Thyroid gland (tissue), 4 donors: ENCODE data around the gene WDR26. TPM values are rescaled to one million over a fixed set of nuclear protein-coding genes. Genes with fewer than 3 reads are reported as not detected.
"Not testable (repeated sequence)": the region's sequence is repeated elsewhere in the genome, so short reads cannot be mapped to it uniquely, and the experiment has no call there.

ENCODE experiments used
- DNase-seq, 2 donors: peaks; one replicate each; pipeline ENCODE4 v3.0.0-alpha.2; 2019
- H3K27ac ChIP-seq, 3 donors: fragments of 200-600 bp; sonication (generic); 1 replicate in 2 of 3; 2 replicates in 1 of 3; pipeline ENCODE4 v1.5.1; 2016 to 2019; ENCODE audit warnings: mild to moderate bottlenecking in 1 of 3, moderate library complexity in 1 of 3
- H3K27me3 ChIP-seq: fragments of 200-600 bp; sonication (generic); one replicate; pipeline ENCODE4 v1.5.1; 2019
- H3K36me3 ChIP-seq, 2 donors: fragments of 200-600 bp; sonication (generic); one replicate each; pipeline ENCODE4 v1.5.1; 2016 to 2019
- H3K4me1 ChIP-seq, 2 donors: fragments of 200-600 bp; sonication (generic); one replicate each; pipeline ENCODE4 v1.5.1; 2017 to 2019
- H3K4me3 ChIP-seq, 3 donors: fragments of 200-600 bp; sonication (generic); replicated peaks in 1 of 3; 1 replicate in 2 of 3; 2 replicates in 1 of 3; pipeline ENCODE4 v1.5.1; 2016; ENCODE audit warnings: mild to moderate bottlenecking in 1 of 3
- H3K9me3 ChIP-seq: fragments of 200-600 bp; sonication (generic); one replicate; pipeline ENCODE4 v1.5.1; 2017
- POLR2A ChIP-seq, 2 donors: fragments of 450-650 bp; IDR thresholded peaks; one replicate each; pipeline ENCODE4 v1.6.1; 2017; ENCODE audit warnings: antibody characterized with exemption in 2 of 2, mild to moderate bottlenecking in 2 of 2, moderate library complexity in 1 of 2
- WGBS, 2 donors: methylation state at CpG; one replicate each; pipeline ENCODE4 v1.1.5; 2017; 5-methylcytosine and 5-hydroxymethylcytosine counted together
- intact Hi-C: fragments of 100-400 bp; cut with DNase I; formaldehyde crosslinking; loops from one replicate; pipeline ENCODE4 v1.15.1; 2023
- total RNA-seq, 4 donors: library from RNA; depleted of rRNA; stranded (reverse); fragments of >200 nt; gene quantifications; one replicate each; pipeline ENCODE4 v1.2.3, GENCODE V29; 2016
- TF ChIP-seq, protein P1 (sequence below), 6 experiments: fragments of 200-600 bp in 3 of 6; fragments of 450-650 bp in 3 of 6; sonication (generic) in 3 of 6; IDR thresholded peaks; one replicate each; pipeline ENCODE4 v1.5.1; 2016 to 2019; ENCODE audit warnings: antibody characterized with exemption in 6 of 6, mild to moderate bottlenecking in 2 of 6, inconsistent platforms in 1 of 6, moderate library complexity in 1 of 6

The WDR26 gene
- total RNA-seq, 4 donors from 2014 or later: 72.8 to 116 (median 89.2) TPM

GRCh38 chr1:224427346-224427745 is 7.3 kb downstream of the WDR26 start:
- no peaks in the 10 kb centered on the region for H3K9me3 ChIP-seq
- H3K27me3 ChIP-seq: no peaks in the 10 kb centered on the region
- peaks cover 18 to 21% of the 10 kb centered on the region in 2 donors for H3K36me3 ChIP-seq
- intact Hi-C loops: no loop called here
- DNase-seq: no peak
- peak overlapping the region in 1 of 3 donors; percentile 2 for H3K27ac ChIP-seq
- TF ChIP-seq, protein P1, sequence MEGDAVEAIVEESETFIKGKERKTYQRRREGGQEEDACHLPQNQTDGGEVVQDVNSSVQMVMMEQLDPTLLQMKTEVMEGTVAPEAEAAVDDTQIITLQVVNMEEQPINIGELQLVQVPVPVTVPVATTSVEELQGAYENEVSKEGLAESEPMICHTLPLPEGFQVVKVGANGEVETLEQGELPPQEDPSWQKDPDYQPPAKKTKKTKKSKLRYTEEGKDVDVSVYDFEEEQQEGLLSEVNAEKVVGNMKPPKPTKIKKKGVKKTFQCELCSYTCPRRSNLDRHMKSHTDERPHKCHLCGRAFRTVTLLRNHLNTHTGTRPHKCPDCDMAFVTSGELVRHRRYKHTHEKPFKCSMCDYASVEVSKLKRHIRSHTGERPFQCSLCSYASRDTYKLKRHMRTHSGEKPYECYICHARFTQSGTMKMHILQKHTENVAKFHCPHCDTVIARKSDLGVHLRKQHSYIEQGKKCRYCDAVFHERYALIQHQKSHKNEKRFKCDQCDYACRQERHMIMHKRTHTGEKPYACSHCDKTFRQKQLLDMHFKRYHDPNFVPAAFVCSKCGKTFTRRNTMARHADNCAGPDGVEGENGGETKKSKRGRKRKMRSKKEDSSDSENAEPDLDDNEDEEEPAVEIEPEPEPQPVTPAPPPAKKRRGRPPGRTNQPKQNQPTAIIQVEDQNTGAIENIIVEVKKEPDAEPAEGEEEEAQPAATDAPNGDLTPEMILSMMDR (IDR thresholded peaks at IDR 0.05): no peak
- no peak for TF ChIP-seq POLR2A (IDR thresholded peaks at IDR 0.05)
- peaks cover 26 to 34% of the 10 kb centered on the region in 2 donors for H3K4me1 ChIP-seq
- WGBS, 2 donors: 87 to 88% methylated on average over 1 of the region's 1 CpG
- H3K4me3 ChIP-seq: no peak overlapping the region

- intact Hi-C loops, H3K9me3 ChIP-seq, DNase-seq, H3K4me3 ChIP-seq, H3K27ac ChIP-seq, H3K27me3 ChIP-seq: not testable (repeated sequence)
- Histone ChIP-seq H3K4me1 (peaks cover 24 to 32% of the 10 kb centered on the region in 2 donors), H3K36me3 (peaks cover 23 to 26% of the 10 kb centered on the region in 2 donors)
- WGBS, 2 donors: 84 to 86% methylated on average over 8 of the region's 8 CpGs
Measured at GRCh38 chr1:224426869-224427268, 7.7 kb downstream of the WDR26 start.

- H3K27ac ChIP-seq: no peak overlapping the region
- TF ChIP-seq, protein P1 (IDR thresholded peaks at IDR 0.05): no peak
- no peak for TF ChIP-seq POLR2A (IDR thresholded peaks at IDR 0.05)
- intact Hi-C loops: no loop called here
- no peaks in the 10 kb centered on the region for H3K27me3 ChIP-seq
- no peak overlapping the region for H3K4me3 ChIP-seq
- 90 to 92% methylated on average over 6 of the region's 6 CpGs for WGBS, 2 donors
- no peaks in the 10 kb centered on the region for H3K9me3 ChIP-seq
- peaks cover 36 to 40% of the 10 kb centered on the region in 2 donors for H3K36me3 ChIP-seq
- DNase-seq: no peak
- peaks cover 9 to 20% of the 10 kb centered on the region in 2 donors for H3K4me1 ChIP-seq
Measured at GRCh38 chr1:224425279-224425884, 9.2 kb downstream of the WDR26 start.

- intact Hi-C loops: no loop called here
- no peaks in the 10 kb centered on the region for H3K9me3 ChIP-seq
- DNase-seq: no peak
- peaks cover 70 to 88% of the 10 kb centered on the region in 2 donors for H3K36me3 ChIP-seq
- H3K4me3 ChIP-seq: no peak overlapping the region
- H3K27me3 ChIP-seq: no peaks in the 10 kb centered on the region
- H3K27ac ChIP-seq: no peak overlapping the region
- no peaks in the 10 kb centered on the region for H3K4me1 ChIP-seq
- no peak for TF ChIP-seq POLR2A (IDR thresholded peaks at IDR 0.05)
- TF ChIP-seq, protein P1 (IDR thresholded peaks at IDR 0.05): no peak
Measured at GRCh38 chr1:224420106-224420505, 14.5 kb downstream of the WDR26 start.

DNA sequence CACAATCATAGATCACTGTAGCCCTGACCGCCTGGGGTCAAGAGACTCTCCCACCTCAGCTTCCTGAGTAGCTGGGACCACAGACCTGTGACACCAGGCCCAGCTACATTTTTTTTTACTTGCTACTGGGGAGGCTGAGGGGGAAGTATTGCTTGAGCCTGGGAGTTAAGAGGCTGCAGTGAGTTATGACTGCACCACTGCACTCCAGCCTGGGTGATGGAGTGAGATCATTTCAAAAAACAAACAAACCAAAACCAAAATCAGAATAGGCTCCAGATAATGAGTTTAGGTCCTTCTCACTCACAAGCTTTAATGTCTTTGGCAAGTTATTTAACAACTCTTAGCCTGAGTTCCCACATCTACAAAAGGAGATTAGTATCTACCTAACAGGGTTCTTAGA is 22.8 kb downstream of the WDR26 start:
- intact Hi-C loops: no loop called here
- peaks cover 35 to 51% of the 10 kb centered on the region in 2 donors for H3K36me3 ChIP-seq
- H3K27me3 ChIP-seq: no peaks in the 10 kb centered on the region
- DNase-seq: no peak
- TF ChIP-seq, protein P1 (IDR thresholded peaks at IDR 0.05): no peak
- no peak for TF ChIP-seq POLR2A (IDR thresholded peaks at IDR 0.05)
- H3K4me3 ChIP-seq: no peak overlapping the region
- 81 to 90% methylated on average over 1 of the region's 1 CpG for WGBS, 2 donors
- no peaks in the 10 kb centered on the region for H3K9me3 ChIP-seq
- H3K27ac ChIP-seq: no peak overlapping the region
- H3K4me1 ChIP-seq: peaks cover 0 to 6% of the 10 kb centered on the region in 2 donors
